ENCODE data around the gene ARPP21.

The ARPP21 gene

GRCh38 chr3:35745802-35746484 is 106.6 kb downstream of the ARPP21 start:
- TF ChIP-seq ZNF274 (IDR thresholded peaks at IDR 0.05; ENCODE audit: low read depth, low read length) = no peak

DNA sequence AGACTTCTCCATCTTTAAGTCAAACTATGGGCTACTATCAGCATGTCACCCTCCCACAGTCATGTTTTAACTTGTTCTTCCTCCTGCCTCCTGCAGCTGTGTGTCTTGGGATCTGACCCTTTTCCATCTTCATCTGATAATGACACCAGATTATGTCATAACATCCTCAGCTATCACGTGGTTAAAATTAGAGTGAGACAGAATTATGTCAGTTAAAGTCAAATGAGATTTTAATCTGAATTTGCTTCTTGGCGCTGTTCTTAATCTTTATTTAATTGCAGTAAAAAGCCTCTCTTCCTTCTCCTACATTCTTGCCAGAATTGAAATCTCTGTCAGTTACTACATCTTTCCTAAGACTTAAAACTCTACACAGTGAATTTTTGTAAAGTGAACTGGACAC is 107.2 kb downstream of the ARPP21 start:
- H3K4me3 ChIP-seq (ENCODE audit: low read length) = no peak overlapping the region
- no peak for TF ChIP-seq ZNF274 (IDR thresholded peaks at IDR 0.05; ENCODE audit: low read depth, low read length)

More at GRCh38 chr3:35745802-35746484, 106.6 kb downstream of the ARPP21 start:
- H3K4me3 ChIP-seq (ENCODE audit: low read length) = no peak overlapping the region

DNA sequence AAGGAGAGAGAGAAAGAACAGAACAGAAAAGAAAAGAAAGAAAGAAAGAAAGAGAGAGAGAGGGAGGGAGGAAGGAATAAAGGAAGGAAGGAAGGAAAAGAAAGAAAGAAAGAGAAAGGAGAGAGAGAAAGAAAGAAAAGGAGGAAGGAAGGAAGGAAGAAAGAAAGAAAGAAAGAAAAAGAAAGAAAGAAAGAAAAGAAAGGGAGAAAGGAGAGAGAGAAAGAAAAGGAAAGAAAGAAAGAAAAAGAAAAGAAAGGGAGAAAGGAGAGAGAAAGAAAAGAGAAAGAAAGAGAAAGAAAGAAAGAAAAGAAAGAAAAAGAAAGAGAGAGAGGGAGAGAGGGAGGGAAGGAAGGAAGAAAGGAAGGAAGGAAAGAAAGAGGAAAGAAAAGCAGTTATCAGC is 108.8 kb downstream of the ARPP21 start:
- no peak for TF ChIP-seq ZNF274 (IDR thresholded peaks at IDR 0.05; ENCODE audit: low read depth, low read length)

GRCh38 chr3:35751207-35751606 is 111.9 kb downstream of the ARPP21 start:
- TF ChIP-seq ZNF274 (IDR thresholded peaks at IDR 0.05; ENCODE audit: low read depth, low read length) = no peak

More for the DNA sequence above, 108.8 kb downstream of the ARPP21 start:
- H3K4me3 ChIP-seq (ENCODE audit: low read length) = no peak overlapping the region

DNA sequence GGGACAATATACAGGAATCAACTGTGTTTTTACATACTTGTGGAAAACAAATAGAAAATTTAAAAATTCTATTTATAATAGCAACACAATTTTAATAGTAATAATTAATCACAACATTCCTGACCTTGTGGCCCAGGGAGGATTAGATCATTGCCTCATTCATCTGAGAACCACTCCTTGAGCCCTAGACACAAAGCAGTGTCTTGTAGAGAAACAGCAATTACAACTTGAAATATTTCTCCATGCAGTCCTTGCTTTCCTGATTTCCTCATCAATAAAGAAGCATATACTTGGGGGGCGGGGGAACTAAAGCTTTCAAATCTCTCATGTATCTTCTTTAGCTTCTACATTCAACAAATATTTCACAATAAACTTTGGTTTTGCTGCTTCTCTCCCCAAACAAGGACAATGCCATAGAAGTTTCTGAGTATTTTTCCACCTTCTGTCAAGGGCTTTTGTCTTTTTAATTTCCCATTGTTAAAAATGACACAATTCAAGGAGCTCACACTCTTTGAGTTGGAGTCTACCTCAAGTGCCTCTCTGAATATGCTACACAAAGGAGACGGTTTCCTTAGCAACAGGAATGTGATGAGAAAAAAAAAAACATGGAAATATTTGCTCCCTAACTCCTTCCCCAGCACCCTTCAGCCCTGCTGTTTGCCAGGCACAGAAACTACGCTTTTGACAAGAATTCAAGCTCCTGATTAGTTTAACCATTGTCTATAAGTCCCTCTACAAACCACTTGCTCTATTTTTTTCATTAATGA is 118.8 kb downstream of the ARPP21 start:
- no peak for TF ChIP-seq ZNF274 (IDR thresholded peaks at IDR 0.05; ENCODE audit: low read depth, low read length)
- H3K4me3 ChIP-seq (ENCODE audit: low read length) = no peak overlapping the region

More at GRCh38 chr3:35751207-35751606, 111.9 kb downstream of the ARPP21 start:
- no peak overlapping the region for H3K4me3 ChIP-seq (ENCODE audit: low read length)

DNA sequence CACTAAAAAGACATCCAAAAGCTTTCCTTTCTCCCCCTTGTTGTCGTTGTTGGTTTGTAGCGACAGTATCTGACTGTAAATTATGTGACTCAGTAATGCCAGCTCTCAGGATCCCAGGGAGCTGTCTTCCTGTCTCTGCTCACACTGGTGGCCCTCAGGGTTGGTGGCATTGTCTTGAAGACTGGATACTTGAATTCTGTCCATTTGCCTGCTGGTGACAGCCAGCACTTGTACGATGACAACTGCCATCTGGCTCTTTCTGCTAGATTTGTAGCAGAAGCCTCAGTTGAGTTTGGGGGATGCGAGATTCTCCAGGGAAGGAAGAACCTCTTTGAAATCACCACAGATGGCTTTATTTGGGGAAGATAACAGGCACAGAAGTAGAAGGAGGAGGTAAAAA is 120.8 kb downstream of the ARPP21 start:
- TF ChIP-seq ZNF274 (IDR thresholded peaks at IDR 0.05; ENCODE audit: low read depth, low read length) = no peak
- no peak overlapping the region for H3K4me3 ChIP-seq (ENCODE audit: low read length)

- TF ChIP-seq ZNF274 (IDR thresholded peaks at IDR 0.05; ENCODE audit: low read depth, low read length) = no peak
- no peak overlapping the region for H3K4me3 ChIP-seq (ENCODE audit: low read length)
Measured at GRCh38 chr3:35761311-35761710, 122.0 kb downstream of the ARPP21 start.

- H3K4me3 ChIP-seq (ENCODE audit: low read length) = no peak overlapping the region
- no peak for TF ChIP-seq ZNF274 (IDR thresholded peaks at IDR 0.05; ENCODE audit: low read depth, low read length)
Measured at GRCh38 chr3:35772381-35773015, 133.2 kb downstream of the ARPP21 start.

GRCh38 chr3:35773417-35773816 is 134.1 kb downstream of the ARPP21 start:
- no peak for TF ChIP-seq ZNF274 (IDR thresholded peaks at IDR 0.05; ENCODE audit: low read depth, low read length)
- no peak overlapping the region for H3K4me3 ChIP-seq (ENCODE audit: low read length)

GRCh38 chr3:35776346-35776745 is 137.0 kb downstream of the ARPP21 start:
- H3K4me3 ChIP-seq (ENCODE audit: low read length) = no peak overlapping the region
- no peak for TF ChIP-seq ZNF274 (IDR thresholded peaks at IDR 0.05; ENCODE audit: low read depth, low read length)

- no peak overlapping the region for H3K4me3 ChIP-seq (ENCODE audit: low read length)
- no peak for TF ChIP-seq ZNF274 (IDR thresholded peaks at IDR 0.05; ENCODE audit: low read depth, low read length)
Measured at GRCh38 chr3:35777065-35777464, 137.7 kb downstream of the ARPP21 start.

- H3K4me3 ChIP-seq (ENCODE audit: low read length) = no peak overlapping the region
- no peak for TF ChIP-seq ZNF274 (IDR thresholded peaks at IDR 0.05; ENCODE audit: low read depth, low read length)
Measured at GRCh38 chr3:35777563-35778554, 138.5 kb downstream of the ARPP21 start.

DNA sequence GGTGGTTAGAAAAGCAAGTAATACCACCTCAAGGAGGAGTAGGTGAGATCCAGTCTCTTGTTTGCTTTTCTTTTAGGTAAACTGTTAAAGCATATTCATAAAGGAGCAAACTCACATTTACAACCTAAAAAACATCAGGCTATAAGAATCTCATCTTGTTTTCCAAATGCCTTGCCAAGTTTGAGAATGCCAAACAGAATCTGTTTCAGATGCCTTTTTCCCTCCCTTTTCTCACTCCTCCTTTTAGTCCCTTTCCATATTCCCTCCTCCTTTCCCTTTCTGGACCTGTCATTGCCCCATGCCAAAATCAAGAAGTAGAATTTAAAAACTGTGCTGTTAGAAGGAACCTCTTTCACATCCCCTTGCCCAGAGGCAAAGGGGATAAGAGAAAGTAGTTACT is 140.3 kb downstream of the ARPP21 start:
- TF ChIP-seq ZNF274 (IDR thresholded peaks at IDR 0.05; ENCODE audit: low read depth, low read length) = no peak

DNA sequence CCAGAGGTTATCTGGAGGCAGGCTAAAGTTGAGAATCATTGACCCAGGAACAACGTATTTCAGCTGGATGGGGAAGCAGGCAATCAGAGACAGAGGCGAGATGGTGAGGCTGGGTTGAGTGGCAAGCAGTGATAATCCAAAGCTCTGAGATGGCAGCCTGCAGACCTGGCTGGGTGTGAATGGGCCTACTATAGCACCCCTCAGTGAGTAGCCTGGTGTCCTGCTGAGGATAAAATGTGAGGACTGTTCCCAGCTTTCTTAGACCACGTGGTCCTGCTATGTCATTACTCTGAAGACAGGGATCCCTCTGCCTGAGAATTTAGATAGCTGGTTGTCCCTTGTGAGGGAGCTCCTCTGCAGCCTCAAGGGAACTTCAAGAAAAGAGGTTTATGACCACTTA is 141.5 kb downstream of the ARPP21 start:
- no peak for TF ChIP-seq ZNF274 (IDR thresholded peaks at IDR 0.05; ENCODE audit: low read depth, low read length)
- no peak overlapping the region for H3K4me3 ChIP-seq (ENCODE audit: low read length)

More for the DNA sequence above, 140.3 kb downstream of the ARPP21 start:
- H3K4me3 ChIP-seq (ENCODE audit: low read length) = no peak overlapping the region
